HG02642 (cell line): ENCODE measurements around the gene LEMD2.
"Not testable (repeated sequence)": the region's sequence is repeated elsewhere in the genome, so short reads cannot be mapped to it uniquely, and the experiment has no call there.

Experiments used
- ATAC-seq: cut with Tn5 transposase; IDR thresholded peaks from one replicate; pipeline ENCODE4 v1.9.1; 2021; ENCODE audit warnings: mild to moderate bottlenecking; ENCODE audit not compliant: unreplicated experiment, poor library complexity

LEMD2 gene

DNA sequence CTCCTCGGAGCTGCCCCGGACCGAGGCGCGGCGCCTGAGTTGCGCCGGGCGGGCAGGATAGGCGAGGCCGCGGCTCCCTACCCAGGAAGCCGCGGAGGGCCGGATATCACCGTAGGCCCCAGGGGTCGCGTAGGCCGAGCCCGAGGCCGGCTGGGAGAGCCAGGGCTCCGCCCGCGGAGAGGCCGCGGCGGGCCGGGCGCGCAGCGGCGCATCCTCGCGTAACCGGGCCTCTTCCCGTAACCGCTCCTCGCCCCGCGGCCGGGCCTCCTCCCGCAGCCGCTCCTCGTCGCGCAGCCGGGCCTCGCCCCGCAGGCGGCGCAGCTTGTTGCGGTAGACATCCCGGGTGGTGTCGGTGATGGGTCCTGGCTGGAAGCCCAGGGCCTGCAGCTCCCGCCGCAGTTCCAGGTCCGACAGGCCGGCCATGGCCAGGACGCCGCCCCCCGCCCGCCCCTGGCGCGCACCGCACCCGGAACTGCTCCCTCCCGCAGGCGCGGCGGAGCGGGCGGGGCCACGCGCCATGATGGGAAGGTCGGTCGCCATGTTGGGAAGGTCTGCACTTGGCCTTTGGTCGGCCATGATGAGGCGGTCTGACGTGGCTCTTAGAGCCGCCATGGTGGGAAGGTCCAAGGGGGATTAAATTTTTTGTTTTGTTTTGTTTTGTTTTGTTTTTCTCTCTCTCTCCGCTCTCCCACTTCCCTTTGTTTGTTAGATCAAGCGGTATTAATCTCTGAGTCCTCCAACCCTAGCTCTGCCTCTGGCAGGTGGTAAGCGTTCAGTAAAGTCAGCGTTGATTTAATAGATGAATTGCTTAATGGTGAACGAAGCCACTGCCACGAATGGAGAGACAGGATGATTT, at the start of gene LEMD2:
TSS of gene LEMD2 (minus strand) at position 437 of the 856 bp plus-strand sequence. CDS start at position 423, 14 bp downstream.
- ATAC-seq: peak; percentile 80

DNA sequence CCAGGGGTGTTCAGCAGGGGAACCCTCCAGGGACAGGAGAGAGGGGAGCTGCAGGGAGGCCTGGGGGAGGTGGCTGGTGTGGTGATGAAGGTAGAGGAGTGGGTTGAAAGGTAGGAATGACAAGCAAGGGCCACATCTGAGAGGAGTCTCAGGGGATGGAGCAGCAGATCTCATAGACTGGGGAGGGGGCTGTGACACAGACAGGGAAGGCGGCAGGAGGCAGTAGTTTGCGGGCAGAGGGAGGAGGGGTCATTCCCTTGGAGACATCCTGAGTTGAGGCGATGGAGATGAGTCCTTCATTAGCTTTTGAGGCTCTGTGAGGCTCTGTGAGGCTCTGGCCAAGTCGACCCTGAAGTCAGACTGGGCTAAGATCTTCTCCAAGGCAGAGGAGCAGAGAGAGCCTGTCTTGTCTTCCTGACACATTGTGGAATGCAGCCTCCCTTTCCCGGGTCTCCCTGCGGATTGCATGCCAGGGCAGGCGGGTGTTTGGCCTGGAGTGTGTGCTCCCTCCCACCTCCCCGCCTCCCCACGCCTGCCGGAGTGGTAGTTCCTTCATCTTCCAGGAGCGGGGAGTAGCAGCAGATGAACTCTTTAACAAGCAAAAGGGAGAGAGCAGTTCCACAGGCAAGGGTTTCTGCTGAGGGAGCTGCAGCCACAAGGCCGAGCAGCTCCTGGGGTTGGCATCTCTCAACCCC, 49.2 kb upstream of the LEMD2 start:
- no peak for ATAC-seq

DNA sequence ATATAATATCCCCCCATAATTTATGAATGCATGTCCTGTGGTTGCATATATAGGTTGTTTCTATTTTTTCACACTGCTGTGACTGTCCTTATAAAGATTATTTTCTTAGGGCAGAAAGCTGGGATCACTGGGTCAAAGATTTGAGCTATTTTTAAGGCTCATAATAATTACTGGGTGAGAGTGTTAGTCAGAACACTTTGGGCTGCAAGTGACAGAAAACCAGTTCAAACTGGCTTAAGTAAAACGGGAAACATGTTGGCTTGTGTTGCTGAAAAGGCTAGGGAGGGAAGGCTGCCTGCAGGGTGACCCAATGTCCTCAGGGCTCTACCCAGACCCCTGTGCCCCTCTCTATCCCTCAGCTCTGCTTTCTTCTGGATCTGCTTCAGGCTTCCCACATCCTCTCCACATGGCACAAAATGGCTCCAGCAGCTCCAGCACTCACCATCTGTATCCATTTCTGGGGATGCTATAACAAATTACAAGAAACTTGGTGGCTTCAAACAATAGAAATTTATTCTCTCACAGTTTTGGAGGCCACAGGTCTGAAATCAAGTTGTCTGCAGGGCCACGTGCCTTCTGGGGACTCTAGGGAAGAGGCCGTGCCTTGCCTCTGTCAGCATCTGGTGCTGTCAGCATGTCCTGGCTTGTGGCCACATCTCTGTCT, 48.0 kb upstream of the LEMD2 start:
- no peak for ATAC-seq

GRCh38 chr6:33834401-33835392, 45.8 kb upstream of the LEMD2 start:
- ATAC-seq: no peak

DNA sequence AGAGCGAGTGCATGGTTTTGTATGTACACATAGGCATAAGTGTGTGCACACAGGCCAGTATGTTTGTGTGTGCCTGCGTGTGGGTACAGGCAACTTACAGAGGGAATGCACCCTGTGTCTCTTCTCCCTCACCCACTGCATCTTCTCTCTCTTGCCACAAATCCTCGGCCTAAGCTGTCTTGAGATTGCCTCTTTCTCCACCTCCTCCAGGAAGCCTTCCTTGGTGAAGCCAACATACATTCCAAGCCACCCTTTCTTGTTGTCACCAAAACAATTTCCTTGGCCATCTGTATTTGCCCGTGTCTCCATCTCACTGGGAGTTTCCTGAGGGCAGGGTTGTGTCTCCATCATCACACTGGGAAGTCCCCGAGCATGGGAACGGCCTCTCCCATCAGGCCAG, 44.7 kb upstream of the LEMD2 start:
- ATAC-seq: no peak

DNA sequence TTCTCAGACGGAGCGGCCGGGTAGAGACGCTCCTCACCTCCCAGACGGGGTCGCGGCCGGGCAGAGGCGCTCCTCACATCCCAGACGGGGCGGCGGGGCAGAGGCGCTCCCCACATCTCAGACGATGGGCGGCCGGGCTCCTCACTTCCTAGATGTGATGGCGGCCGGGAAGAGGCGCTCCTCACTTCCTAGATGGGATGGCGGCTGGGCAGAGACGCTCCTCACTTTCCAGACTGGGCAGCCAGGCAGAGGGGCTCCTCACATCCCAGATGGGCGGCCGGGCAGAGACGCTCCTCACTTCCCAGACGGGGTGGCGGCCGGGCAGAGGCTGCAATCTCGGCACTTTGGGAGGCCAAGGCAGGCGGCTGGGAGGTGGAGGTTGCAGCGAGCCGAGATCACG, 43.9 kb upstream of the LEMD2 start:
- ATAC-seq: not testable (repeated sequence)

DNA sequence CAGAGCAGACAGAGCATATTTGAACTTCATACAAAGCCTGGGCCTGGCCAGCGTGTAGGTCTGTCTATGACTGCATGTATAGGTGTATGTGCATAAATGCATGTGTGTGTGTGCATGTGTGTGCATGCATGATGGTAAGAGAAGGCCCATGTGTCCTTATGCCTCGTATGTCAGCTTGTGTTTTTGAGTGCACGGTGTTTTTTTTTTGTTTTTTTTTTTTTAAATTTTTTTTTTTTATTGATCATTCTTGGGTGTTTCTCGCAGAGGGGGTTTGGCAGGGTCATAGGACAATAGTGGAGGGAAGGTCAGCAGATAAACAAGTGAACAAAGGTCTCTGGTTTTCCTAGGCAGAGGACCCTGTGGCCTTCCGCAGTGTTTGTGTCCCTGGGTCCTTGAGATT, 42.8 kb upstream of the LEMD2 start:
- ATAC-seq: not testable (repeated sequence)

DNA sequence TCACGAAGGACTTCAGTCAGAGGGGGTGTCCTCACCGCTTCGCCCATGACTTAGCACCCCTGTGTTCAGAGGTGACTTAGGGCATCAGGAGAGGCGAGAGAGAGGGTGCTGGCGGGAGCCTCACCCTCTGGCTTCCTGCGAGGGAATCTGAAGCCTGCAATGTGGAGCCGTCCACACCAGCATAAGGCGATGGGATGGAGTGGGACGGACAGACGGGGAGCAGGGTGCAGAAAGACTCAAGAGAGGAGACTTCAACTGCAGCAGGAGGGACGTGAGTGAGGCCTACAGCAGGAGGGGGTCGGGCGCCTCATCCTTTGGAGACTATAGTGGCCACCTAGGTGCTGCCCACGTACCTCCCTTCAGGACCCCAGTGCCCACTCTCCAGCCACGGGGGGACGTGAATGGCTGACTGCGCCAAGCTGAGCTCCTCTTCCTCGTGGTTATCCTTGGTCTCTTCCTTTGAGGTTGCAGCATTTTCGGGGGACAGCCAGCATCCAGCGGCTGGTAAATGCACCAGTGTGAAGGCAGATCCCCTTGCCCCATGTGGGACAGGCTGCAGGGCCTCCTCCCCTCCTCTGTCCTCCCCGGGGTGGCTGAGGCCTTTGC, 41.8 kb upstream of the LEMD2 start:
- no peak for ATAC-seq

DNA sequence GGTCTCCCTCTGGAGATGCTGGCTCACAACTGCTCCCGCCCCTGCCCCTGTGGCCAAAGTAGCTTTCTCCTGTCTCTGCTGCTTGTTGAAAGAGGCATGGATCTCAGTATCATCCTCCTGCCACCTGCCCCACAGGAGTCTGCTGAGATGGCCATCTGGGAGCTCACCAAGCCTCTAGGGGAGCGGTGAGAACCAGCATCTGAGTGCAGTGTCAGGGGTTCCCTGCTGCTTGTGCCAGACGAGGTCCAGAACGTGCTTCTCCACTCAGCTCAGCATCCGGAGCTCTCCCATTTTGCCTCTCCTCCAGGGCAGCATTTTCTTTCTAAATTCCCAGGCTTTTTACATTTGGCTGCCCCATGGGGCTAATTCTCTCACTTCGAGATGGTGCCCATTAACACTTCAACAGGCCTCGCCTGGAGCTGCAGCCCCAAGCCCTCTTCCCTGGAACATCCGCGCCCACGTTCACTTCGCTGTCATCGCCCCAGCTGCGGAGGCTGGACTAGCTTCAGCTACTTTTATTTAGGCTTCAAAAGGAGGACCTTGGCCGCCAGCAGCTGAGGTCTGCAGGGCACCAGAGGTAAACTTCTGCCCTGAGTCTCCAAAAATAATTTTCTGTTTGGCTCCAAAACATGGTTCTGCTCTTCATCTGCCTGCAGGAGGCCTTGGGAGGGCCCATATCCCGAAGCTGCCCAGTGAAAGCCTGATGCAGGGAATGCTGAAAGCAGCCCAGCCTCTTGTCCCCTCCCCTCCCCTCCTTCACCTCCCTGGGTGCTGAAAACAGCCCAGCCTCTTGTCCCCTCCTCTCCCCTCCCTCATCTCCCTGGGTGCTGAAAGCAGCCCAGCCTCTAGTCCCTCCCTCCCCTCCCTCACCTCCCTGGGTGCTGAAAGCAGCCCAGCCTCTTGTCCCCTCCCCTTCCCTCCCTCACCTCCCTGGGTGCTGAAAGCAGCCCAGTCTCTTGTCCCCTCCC, 40.1 kb upstream of the LEMD2 start:
- ATAC-seq: no peak

- ATAC-seq: no peak
These were observed 39.5 kb upstream of the LEMD2 start for GRCh38 chr6:33828452-33828763.

DNA sequence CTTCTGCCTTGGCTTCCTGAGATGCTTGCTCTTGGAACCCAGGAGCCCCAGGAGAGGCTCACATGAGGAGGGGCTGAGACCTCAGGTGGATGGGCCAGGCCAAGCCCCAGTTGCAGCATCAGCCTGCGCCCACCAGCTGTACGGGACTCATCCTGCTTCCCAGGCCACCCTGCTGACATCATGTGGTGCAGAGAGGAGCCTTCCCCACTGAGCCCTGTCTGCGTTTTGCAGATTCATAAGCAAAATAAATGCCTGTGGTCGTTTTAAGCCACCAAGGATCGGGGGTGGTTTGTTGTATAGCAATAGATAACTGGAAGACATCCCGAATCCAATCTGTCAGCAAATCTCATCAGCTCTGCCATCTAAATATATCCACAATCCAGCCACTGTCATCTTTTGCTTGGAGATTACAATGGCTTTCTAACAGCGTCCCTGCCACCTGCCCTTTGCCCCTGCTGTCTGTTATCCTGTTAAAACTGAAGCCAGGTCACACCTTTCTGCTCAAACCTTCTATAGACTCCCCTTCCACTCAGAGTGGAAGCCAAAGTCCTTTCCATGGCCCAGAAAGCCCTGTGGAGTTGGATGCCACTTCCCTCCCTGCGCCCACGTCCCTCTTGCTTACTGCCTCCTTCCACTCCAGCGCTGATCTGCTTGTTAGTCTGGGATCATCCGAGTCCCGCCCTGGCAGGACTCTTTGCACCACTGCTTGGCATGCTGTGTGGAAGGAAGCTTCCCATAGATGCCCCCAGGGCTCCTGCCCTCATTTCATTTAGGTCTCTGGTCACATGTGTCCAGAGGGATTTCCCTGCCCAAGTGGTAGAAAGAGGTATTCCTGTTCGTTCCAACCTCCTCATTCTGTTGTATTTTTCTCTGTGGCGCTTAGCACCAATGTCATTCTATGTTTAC, 38.9 kb upstream of the LEMD2 start:
- no peak for ATAC-seq

GRCh38 chr6:33826537-33826936, 37.6 kb upstream of the LEMD2 start:
- ATAC-seq: no peak

GRCh38 chr6:33824461-33825154, 35.7 kb upstream of the LEMD2 start:
- no peak for ATAC-seq

DNA sequence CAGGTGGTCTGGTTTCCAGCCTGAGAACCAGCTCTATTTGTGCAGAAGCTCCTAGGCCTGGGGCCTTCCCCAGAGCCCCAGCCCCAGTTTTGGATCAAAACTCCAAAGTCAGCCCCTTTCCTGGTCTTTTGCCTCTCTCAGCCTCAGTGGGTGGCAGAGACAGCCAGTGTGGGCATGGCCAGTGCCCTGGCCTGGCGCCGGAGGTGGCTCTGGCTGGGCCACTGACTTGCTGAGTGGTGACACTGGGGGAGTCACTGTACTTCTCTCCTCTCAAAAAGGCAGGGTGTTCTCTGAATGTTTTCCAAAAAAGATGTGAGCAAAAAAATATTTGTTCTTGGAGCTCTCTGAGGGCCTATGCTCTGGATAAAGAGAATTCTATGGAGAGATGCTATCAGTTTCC, 34.9 kb upstream of the LEMD2 start:
- ATAC-seq: no peak

- ATAC-seq: no peak
These were observed 33.9 kb upstream of the LEMD2 start for GRCh38 chr6:33822575-33823395.
